T follicular helper cell (primary cell): ENCODE results near the gene SAMD1.

Experiments
- DNase-seq: peaks from one replicate; pipeline ENCODE4 v3.0.0-alpha.2; 2020; ENCODE audit warnings: low read depth
- total RNA-seq, 2 experiments: gene quantifications; one replicate each; lab custom pipeline; 2026; lab: John Stamatoyannopoulos, UW

Gene SAMD1
- 59.8 to 104 reads per million in 2 experiments for total RNA-seq

DNA sequence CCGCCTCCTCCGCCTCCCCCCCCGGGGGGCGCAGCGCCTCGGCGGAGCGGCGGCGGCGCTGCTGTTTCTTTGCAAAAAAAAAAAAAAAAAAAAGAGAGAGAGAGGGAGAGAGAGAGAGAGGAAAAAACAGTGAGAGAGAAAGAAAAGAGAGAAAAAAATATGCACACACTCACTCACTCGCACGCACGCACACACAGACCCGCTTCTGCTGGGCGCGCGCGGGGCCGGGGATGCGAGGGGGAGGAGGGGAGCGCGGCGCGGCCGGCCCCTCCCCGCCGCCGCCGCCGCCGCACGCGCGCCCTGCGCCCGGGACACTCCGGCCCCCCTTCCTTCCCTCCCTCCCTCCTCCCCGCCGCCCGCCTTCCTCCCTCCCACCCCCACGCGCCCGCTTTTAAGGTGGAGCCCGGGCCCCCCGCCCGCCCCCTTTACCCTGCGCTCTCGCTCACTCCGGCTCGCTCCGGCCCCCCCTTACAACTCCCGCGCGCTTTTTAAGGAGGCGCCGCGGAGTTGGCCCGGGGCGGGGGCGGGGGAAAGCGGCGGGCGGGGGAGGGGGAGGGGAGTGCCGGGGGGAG is at the start of gene SAMD1:
Gene SAMD1 (minus strand): TSS at position 243 of the 572 bp plus-strand sequence.
- DNase-seq: peak; percentile 82

DNA sequence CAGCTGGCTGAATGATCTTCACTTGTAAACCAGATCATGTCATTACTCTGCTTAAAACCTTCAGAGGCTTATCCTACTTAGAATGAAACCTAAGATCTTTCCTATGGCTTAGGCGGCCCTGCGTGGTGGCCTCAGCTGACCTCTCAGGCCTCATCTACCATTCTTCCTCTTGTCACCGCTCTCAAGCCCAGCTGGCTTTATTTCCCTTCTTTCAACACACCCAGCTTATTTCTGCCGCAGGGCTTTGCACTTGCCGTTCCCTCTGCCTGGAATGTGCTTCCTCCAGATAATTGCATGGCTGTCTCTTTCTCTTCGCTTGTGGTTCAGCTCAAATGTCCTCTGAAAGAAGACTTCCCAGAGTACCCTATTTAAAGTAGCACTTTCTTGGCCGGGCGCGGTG is 49.4 kb upstream of the SAMD1 start:
- DNase-seq: no peak

DNA sequence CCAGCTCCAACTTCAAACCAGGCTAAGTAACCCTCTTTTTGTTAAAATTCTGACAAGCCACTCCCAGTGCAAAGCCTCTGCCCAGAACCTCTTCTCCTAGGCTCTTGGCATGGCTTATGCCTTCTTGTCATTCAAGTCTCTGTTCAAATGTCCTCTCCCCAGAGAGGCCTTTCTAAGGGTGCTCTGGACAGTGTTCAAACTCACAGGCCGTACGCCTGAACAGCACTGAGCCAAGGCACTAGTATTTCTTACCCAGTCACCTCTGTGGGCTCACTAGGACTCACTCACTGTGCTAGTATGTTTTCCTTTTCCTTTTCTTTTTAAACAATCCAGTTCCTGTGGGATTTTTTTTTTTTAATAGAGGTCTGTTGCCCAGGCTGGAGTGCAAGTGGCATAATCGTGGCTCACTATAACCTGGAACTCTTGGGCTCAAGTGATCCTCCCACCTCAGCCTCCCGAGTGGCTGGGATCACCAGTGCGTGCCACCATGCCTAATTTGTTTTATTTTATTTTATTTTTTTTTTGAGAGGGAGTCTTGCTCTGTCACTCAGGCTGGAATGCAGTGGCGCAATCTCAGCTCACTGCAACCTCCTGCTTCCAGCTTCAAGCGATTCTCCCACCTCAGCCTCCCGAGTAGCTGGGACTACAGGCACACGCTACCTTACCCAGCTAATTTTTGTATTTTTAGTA is 48.2 kb upstream of the SAMD1 start:
- no peak for DNase-seq

DNA sequence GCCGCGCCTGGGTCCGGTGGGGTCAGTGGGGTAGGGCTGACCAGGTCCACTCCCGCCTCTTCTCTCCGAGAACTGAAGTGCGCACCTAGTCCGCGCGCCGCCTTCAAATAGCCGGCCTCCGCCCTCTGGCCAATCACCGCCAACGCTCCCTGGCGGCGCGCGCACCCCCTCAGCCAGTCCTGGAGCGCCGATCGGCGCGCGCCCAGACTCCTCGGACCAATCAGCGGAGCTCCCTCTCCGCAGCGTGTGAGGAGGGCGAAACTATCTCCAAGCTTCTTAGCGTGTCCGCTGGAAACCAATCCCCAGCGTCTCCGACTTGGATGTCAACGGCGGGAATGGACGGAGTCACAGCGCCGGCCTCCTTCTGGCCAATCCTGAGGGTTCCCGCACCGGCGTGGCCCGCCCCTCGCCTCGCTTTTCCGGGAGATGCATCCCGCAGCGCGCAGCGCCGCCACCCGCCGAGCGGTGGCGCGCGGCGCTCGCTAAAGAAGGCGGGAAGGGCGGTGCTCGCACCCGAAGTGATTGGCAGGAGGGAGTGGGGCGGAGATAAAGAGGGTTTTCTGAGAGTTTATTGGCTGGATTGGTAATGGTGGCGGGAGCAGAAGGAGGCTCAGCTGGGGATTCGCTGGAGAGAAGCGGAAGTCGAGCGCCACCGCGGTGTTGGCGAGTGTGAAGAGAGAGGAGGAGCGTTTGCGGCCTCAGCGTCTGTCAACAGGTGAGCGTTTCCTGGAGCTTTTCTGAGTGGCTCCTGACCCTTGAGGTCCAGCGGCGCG is 46.1 kb upstream of the SAMD1 start, which contains the start of gene ASF1B:
Gene ASF1B (minus strand): TSS at position 81 of the 773 bp plus-strand sequence. CDS start 133 bp downstream, outside the sequence.
- peak; percentile 95 for DNase-seq

DNA sequence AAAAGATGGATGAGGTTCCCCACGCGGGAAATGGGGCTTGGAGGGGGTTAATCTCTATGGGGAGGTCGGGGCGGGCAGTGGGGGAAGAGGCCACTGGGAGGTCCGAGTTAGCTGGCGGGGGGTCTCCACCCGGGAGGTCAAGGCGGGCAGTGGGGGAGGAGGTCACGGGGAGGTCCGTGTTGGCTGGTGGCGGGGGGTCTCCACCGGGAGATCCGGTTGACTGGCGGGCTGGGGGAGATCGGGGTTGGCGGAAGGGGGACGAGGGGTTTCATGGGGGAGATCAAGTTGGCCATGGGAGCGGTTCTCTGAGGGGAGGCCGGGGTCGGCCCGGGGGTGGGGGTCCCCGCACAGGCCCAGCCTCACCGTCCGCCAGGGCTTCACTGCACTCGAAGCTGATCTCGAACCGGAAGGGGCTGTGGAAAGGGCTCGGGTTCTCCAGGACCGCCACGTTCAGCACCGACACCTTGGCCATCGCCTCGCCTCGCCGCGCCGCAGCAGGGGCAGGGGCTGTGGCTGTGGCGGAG is 45.5 kb upstream of the SAMD1 start:
- no peak for DNase-seq

DNA sequence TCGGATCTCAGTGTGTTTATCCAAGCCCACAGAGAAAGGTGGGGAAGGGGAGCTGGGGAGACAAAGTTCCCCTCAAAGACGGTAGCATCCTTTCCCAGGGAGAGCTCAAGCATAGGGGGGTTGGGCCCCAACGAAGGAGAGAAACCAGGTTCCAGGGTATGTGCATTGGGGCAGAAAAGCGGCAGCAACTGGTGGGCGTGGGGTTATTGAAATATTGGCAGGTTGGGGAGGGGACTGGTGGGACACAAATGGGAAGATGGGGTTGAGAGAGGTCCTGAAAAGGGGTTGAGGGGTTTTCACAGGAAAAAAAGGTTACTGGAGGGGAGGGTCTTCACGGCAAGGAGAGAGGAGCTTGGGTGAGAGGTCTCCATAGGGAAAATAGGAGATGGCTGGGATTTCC is 44.8 kb upstream of the SAMD1 start:
- DNase-seq: no peak

DNA sequence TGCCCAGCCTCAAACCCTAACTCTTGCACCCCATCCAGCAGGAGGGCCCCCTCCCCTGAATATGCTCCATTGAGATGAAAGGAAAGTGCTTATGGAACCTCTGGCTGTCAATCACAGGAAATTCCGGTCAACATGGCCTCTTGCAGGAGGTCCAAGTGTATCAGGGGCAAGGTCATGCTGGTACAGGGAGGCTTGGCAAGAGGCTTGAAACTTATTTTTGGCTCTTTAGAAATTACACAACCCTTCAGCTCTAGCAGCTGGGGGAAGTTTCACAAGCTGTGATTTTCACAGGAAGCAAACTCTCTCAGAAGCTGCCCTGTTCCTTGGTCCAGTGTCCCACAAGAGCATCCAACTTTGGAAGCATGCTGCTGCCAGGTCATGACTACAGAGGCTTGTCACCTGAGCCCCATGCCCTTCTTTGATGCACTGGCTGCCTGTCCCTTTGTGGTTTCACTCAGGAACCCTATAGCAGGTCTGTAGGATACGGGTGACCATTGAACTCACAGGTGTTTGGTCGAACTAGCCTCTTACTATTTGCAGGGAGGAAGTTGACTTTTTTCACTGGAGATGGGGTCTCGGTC is 37.5 kb upstream of the SAMD1 start:
- no peak for DNase-seq

DNA sequence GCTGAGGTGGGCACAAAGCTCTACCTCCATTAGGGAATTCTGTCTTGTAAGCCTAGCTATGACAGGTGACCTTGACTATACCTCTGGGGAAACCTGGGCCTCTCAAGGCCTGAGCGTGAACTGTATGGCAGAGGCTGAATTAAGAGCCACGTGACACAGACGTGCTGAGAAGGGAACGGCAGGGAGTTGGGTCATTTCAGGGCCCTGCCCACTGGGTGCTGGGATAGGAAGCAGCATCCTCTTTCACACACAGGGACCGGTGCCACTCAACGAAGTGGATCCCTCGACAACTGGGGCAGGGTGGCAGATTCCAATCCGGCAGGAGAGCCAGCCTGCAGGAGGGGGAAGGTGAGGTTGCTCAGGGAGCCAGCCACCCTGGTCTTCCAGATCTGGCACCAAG is 36.6 kb upstream of the SAMD1 start:
- DNase-seq: no peak

DNA sequence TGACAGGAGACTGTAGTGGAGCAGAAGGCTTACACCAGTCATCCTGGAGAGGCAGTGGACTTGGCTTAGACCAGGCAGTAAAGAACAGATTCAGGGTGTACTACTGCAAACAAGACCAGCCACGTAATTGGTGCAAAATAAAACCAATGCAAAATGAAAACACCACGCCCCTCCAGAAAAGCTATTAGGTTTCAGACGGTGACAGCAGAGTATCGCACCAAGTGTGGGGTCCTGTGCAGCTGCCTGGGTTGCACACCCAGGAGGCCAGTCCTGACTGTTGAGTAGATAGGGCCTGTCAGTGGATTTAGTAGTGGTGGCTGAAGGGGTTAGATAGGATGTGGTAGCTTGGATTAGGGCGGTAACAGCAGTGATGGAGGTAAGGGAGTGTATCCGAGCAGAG is 32.4 kb upstream of the SAMD1 start:
- no peak for DNase-seq

DNA sequence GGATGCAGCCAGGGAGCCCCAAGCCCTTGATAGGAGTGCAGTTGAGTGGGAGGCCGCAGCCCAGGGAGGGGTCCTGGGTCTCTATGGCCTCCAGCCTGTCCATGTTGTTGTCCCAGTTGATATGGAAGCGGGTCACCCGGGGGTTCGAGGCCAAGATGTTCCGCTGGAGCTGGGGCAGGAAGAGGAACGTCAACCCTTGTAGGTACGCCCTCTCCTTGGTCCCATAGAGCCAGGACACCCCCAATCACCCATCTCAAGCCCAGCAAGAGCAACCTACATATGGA is 29.9 kb upstream of the SAMD1 start:
- no peak for DNase-seq

DNA sequence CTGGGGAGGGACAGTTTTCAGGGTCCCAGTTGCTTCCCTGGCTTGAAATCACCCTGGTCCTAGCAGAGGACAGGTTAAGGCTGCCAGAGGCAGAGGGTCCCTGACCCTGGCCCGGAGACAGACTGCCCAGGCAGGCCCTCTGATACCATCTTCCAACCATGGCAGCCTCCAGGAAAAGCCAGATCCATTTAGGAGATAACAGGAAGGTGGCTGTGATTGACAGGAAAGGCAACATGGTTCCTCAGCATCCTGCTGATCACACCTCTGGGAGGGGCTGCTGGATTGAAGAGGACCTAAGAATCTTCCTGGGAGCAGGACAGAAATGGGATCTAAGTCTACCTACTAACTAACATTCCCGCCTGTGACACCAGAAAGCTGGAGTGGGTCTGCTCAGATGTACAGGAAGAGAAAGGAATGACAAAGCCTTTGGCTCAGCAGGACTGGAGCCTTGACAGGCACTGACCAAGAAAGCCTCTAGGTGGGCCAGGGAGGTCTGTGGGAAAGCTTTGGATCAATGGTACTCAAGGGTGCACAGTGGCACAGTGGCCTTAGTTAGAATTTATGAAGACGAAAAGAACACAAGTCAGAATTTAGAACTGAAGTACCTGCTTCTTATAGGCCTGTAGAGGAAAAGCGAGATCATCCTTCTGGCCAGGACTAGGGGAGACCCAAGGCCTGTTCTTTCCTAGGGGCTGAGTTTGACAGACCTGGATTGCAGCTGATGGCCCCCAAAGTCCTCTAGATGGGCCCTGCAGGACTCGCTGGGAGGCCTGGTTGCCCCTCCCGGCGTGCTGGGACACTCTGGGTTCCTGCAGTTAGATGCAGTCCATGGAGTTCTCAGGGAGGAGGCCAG is 29.3 kb upstream of the SAMD1 start:
- DNase-seq: no peak

DNA sequence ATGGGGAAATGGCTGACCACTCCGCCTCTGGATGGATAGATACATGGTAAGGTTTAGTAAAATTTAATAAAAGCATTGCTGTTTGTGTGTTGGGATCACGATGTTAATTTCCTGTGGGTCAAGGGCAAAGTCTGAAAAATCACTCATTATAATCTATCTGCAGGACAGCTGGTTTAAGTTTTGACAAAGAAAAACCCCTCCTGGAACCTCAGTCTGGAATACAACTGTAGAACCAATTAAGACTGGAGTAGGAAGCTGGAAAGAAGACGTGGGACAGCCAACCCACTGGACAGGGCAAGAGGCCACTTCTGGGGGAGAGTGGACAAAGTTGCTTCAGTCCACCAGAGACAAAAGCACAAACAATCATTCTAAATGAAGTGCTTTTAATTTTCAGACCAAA is 28.6 kb upstream of the SAMD1 start:
- no peak for DNase-seq

DNA sequence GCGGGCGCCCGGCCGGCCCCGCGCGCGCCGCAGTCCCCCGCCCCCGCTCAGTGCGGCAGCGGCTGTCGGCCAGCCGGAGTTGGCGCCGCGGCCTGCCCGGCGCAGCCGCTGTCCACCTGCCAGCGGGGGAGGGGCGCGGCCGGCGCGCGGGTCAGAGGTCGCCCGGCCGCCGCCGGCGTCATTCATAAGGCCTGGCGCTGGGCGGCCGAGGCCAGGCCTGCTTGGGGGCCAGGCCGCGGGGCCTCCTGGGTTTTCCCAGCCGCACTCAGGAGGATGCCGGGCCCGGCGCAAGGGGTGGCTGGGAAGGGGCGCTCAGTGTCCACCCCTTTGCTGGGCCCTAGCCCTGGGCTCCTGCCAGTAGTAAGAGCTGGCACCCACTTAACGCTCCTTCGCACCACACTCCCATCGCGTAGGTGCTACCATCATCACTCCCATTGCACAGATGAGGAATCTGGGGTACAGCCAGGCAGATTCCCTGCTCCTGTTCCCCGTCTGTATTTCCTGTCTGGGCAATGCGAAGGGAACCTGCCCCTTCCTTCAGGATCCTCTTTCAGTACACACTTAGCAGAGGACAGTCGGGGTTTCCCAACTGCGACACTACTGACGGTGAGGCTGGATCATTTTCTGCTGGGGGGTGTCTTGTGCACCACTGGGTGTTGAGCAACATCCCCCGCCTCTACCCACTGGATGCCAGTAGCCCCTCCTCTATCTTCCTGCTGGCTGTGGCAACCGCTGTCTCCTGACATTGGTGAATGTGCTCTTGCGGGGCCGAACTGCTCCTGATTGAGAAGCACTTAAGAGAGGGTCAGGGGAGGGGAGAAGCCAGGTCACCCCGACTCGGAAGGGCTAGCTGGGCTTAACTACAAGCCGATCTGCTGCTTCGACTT is 27.9 kb upstream of the SAMD1 start:
- peak; percentile 35 for DNase-seq

DNA sequence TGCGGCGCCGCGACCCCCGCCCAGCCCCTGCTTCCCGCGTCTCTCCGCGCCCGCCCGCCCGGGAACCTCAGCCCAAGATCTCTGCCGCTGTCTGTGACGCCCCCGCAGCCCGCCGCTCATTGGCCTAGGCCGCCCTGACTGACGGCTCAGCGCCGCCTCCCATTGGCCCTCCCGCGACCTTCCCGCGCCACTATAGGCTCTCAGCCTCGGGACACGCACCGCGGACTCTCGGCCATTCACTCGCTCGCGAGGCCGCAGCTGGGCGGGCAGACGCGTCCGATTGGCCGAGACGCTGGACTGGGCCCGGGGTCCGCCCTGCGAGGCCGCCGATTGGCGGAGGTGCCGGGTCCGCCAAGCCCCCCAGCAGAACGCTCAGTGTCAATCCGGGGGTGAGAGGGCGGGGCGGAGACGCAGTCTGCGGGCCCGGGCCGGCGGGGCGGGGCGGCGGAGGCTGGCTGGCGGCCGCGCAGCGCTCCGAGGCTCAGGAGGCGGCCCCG is 27.2 kb upstream of the SAMD1 start, which contains the start of gene PRKACA:
Gene PRKACA (minus strand): TSS at position 95 of the 497 bp plus-strand sequence. CDS start 215 bp downstream, outside the sequence.
- DNase-seq: peak; percentile 96

DNA sequence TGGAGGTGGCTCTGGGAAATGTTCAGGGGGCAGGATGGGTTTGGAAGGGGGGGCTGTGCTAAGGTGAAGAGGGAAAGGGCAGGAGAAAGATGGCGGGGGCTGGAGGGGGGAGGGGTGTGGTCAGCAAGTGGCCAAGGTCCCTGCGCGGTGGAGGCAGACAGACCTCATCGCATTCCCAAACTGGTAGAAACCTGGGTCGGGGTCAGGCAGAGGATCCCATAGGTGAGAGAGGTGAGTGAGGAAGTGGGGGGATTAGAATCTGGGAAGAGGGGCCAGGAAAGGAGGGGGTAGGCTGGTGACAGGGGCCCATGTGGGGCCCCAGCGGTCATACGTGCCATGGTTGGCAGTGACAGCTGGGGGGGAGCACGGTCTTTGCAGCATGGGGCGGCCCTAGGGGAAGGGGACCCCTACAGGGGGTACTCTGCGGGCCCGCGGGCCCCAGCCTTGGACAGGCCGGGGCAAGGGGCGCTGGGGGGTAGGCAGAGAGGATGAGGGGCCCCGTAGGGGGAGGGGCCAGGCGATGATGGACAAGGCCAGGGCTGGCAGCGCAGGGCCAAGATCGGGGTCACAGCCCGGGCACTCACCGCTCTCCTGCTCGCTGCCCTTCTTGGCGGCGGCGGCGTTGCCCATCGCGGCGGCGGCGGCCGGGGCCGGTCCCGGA is 26.5 kb upstream of the SAMD1 start:
- no peak for DNase-seq

DNA sequence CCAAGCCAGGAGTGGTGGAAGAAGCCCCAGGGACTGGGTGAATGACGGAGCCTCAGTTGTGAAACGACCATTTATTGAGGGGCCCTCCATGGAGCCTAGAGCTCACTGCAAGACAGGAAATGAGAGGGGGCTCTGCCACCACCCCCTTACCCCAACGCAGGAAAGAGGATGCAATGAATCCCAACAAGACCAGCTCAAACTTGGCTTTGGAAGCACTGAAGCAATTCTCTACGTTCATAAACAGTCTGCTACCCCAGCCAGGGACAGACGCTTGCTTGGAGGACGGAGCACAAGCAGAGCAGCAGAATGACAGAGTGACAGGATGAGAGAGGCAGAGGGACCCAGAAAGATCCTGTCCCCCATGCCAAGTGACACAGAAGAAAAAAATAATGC is 26.0 kb upstream of the SAMD1 start:
- no peak for DNase-seq

DNA sequence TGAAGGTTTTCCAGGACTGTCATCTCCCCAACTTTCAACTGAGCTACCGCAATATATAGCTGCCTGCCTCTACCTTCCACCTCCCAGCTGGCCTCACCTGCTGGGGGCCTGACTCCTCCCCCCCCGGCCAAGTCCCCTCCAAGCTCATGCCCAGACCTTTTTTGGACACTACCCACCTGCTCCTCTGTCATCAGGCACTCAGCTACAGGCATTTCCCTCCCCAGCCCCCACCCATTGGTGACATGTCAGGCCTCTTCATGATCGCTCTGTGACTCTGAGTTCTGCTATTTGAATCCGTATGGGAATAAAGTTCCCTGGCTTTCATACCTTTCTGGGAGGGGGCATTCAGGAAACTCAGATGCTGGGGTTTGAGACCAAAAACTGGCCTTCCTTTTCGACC is 25.2 kb upstream of the SAMD1 start:
- no peak for DNase-seq

DNA sequence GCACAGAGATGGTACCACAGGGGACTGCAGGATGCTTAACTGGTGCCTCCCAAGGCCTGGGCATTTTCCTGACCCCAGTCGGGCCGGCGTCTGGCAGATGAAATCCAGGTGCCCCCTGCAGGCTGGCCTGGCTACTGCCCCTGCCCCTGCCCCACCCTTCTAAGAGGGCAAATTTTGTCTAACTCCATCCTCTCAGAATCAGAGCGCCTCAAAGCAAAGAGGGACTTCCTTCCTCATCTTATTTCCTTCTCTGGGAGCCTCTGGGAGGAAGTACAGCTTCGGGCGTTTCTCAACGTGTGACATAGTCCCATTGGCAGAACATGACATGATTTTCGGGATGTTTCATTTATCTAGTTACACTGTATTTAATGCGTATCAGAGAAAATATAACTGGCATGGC is 24.3 kb upstream of the SAMD1 start:
- DNase-seq: peak; percentile 15

DNA sequence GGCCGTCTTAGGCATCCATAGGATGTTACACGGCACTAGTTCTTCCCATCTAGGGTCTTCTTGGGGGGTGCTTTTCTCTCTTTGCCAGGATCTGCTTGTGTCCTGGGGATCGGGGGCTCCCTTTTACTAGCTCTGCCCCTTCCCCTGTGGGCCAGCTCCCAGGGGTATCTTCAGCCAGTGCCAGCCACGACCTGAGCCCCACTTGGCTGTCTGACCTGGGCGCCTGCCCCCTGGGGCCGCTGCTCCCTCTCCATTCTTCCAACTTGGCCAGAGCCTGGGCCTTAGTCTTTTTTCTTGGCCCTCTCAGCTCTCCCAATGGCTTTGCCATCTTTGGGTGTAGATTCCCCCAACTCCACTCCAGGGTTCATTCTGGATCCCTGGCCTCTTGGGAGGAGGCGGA is 23.9 kb upstream of the SAMD1 start:
- DNase-seq: no peak
